Measurements from ENCODE around the gene GRK2. TPM values are rescaled to one million over a fixed set of nuclear protein-coding genes. Genes with fewer than 3 reads are reported as not detected.

GRK2 gene
- total RNA-seq, 1 donor = 33.2 TPM

DNA sequence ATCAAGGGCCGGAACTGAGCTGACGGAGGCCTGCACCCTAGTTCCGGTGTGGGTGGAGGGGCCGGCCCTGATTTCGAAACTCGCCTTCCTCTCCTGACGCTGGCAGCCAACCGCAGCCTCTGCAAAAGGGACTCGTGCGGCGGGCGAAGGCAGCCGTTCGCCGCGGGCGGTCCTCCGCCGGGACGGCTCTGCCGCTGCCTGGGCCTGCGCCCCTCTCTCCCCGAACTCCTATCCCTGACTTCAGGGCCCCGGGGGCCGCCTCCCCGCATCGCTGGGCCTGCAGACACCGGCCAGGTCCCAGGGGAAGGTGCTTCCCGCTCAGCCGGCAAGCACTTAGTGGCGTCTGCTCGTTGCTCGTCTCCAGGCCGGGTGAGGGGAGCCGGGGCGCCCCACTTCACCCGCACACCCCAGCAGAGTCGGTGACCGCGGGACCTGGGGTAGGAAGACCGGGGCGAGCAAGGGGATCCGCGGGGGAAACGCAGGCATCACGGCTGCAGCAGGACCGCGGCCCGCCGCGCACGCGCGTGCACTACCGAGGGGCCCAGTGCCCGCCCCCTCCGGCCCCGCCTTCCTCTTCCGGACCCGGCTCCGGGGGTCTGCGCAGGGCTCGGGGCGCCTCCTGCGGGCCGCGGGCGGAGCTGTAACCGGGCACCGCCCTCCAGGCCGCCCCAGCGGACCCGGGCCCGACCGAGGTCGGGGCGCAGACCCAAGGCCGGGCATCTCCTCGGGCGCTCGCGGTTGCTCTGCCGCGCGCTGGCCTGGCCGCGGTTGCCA is 22.4 kb downstream of the GRK2 start:
- TF ChIP-seq CTCF (IDR thresholded peaks at IDR 0.05; ENCODE audit: insufficient read depth, low read depth, low read length) = peak; percentile 41
- H3K4me3 ChIP-seq (ENCODE audit: low read depth, low read length) = peak overlapping the region; percentile 84
- DNase-seq (ENCODE audit: low read depth) = peak; percentile 95

GRCh38 chr11:67289226-67289650 is 23.0 kb downstream of the GRK2 start, which contains the start of gene ANKRD13D:
Gene ANKRD13D (plus strand): TSS chr11:67289303. CDS start chr11:67289461, 158 bp downstream.
- no peak for TF ChIP-seq CTCF (IDR thresholded peaks at IDR 0.05; ENCODE audit: insufficient read depth, low read depth, low read length)
- no peak for DNase-seq (ENCODE audit: low read depth)
- peak within 1 kb of the TSS; percentile 84 for H3K4me3 ChIP-seq (ENCODE audit: low read depth, low read length)

DNA sequence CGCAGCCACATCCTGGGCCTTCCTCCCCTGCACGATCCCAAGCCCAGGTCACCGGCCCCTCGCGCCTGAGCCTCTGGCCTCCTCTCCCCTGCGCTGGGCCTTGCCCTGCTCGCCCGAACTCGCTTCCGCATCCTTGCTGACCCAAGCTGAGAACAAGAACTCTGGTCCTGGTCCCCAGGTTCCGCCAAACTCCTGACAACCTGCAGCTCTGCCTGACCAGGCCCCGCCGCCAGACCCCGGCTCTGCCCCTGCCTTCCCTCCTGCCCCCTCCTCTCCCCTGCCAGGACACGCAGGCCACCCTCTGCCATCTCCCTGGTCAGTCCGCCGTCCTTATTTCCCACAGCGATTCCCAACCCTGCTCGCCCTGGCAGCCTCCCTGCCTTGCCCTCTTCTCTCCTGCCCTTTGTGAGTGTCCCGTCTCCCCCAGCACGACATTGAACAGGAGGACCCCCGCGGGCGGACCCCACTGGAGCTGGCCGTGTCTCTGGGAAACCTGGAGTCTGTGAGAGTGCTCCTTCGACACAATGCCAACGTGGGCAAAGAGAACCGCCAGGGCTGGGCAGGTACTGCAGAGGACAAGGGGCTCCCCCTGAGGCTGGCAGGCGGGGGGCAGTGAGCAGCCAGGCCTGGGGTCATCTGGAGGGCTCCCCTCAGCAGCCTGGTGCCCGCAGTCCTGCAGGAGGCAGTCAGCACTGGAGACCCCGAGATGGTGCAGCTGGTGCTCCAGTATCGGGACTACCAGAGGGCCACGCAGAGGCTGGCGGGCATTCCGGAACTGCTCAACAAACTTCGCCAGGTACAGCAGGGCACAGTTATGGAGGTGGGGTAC is 23.6 kb downstream of the GRK2 start:
- no peak for TF ChIP-seq CTCF (IDR thresholded peaks at IDR 0.05; ENCODE audit: insufficient read depth, low read depth, low read length)
- peak overlapping the region; percentile 78 for H3K4me3 ChIP-seq (ENCODE audit: low read depth, low read length)
- no peak for DNase-seq (ENCODE audit: low read depth)

- no peak for TF ChIP-seq CTCF (IDR thresholded peaks at IDR 0.05; ENCODE audit: insufficient read depth, low read depth, low read length)
- peak; percentile 79 for DNase-seq (ENCODE audit: low read depth)
- peak overlapping the region; percentile 78 for H3K4me3 ChIP-seq (ENCODE audit: low read depth, low read length)
These were observed 24.5 kb downstream of the GRK2 start for GRCh38 chr11:67290801-67291200.

GRCh38 chr11:67291481-67292381 is 25.5 kb downstream of the GRK2 start:
- no peak for DNase-seq (ENCODE audit: low read depth)
- no peak for TF ChIP-seq CTCF (IDR thresholded peaks at IDR 0.05; ENCODE audit: insufficient read depth, low read depth, low read length)
- H3K4me3 ChIP-seq (ENCODE audit: low read depth, low read length) = no peak overlapping the region

DNA sequence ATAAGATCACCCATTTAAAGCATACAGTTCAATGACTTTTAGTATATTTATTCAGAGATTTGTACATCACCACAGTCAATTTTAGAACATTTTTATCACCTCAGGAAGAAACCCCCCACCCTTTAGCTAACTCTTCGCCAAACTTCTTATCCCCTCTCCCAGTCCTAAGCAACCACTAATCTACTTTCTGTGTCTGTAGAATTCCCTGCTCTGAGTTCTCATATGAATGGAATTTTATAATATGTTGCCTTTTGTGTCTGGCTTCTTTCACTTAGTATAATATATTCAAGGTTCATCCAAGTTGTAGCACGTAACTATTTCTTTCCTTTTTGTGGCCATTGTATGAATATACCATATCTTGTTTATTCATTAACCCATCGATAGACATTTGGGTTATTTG is 26.4 kb downstream of the GRK2 start:
- DNase-seq (ENCODE audit: low read depth) = peak; percentile 24
- no peak overlapping the region for H3K4me3 ChIP-seq (ENCODE audit: low read depth, low read length)
- no peak for TF ChIP-seq CTCF (IDR thresholded peaks at IDR 0.05; ENCODE audit: insufficient read depth, low read depth, low read length)

Measured in fibroblast of villous mesenchyme (primary cell).